ENCODE results near the gene SLC1A4. TPM values are rescaled to one million over a fixed set of nuclear protein-coding genes. Genes with fewer than 3 reads are reported as not detected.

SLC1A4 gene
- total and polyA plus RNA-seq, 10 of the 15 experiments (the other 5 are each of a cell fraction or from before 2014, with no cell fraction given) = 10.8 to 43.2 (median 27.7) TPM

GRCh38 chr2:64987001-64987955 is 1.9 kb upstream of the SLC1A4 start (continued):
- TF ChIP-seq ZBTB33 (IDR thresholded peaks at IDR 0.05) (no peak), EZH2 (IDR thresholded peaks at IDR 0.05; ENCODE audit: borderline replicate concordance, control insufficient read depth, low read depth, low read length) (no peak), RELB (IDR thresholded peaks at IDR 0.05; ENCODE audit: low read depth) (0 out of 2 replicates have a peak, but pooled peaks have one; percentile 14), ZNF384 (IDR thresholded peaks at IDR 0.05; ENCODE audit: borderline replicate concordance, low read depth, low read length) (no peak), CUX1 (IDR thresholded peaks at IDR 0.05; ENCODE audit: insufficient replicate concordance, low read depth, low read length) (no peak), MAX (IDR thresholded peaks at IDR 0.05; ENCODE audit: low read depth, low read length) (peak; percentile 65; the same call in 1 of the 2 replicates), BCL11A (IDR thresholded peaks at IDR 0.05; ENCODE audit: low read depth, low read length) (peak; percentile 68; the same call in 1 of the 2 replicates), IRF4 (IDR thresholded peaks at IDR 0.05; ENCODE audit: low read depth, low read length) (peak; percentile 96), RAD21 (IDR thresholded peaks at IDR 0.05; ENCODE audit: insufficient read depth, low read depth, low read length) (no peak), SUZ12 (IDR thresholded peaks at IDR 0.05; ENCODE audit: unreplicated experiment) (no peak), POLR2AphosphoS5 (IDR thresholded peaks at IDR 0.05; ENCODE audit: low read length) (peak; percentile 77; the same call in 1 of the 2 replicates), EP300 (IDR thresholded peaks at IDR 0.05; ENCODE audit: borderline replicate concordance in 1 of 2, control insufficient read depth in 1 of 2, low read depth in 2 of 2, low read length in 2 of 2) (peak; percentile 63 to 94; a peak in 2 of 4 replicates), ZNF592 (IDR thresholded peaks at IDR 0.05) (no peak)

Data from GM12878 (cell line).